ENCODE data around the gene PCMTD2.
"Not testable (repeated sequence)": the region's sequence is repeated elsewhere in the genome, so short reads cannot be mapped to it uniquely, and the experiment has no call there.

PCMTD2 gene

GRCh38 chr20:64285579-64286446 is 30.3 kb downstream of the PCMTD2 start:
- peak; percentile 47 for TF ChIP-seq CTCF (conservative IDR thresholded peaks at IDR 0.05; ENCODE audit: low read length)
- DNase-seq (ENCODE audit: low read depth) = peak; percentile 36
- H3K4me3 ChIP-seq (ENCODE audit: low read length) = not testable (repeated sequence)

GRCh38 chr20:64286447-64287263 is 31.1 kb downstream of the PCMTD2 start:
- DNase-seq (ENCODE audit: low read depth); H3K4me3 ChIP-seq (ENCODE audit: low read length): not testable (repeated sequence)

- DNase-seq (ENCODE audit: low read depth); H3K4me3 ChIP-seq (ENCODE audit: low read length): not testable (repeated sequence)
These were observed 31.7 kb downstream of the PCMTD2 start for GRCh38 chr20:64287264-64287590.

GRCh38 chr20:64292167-64292566 is 36.6 kb downstream of the PCMTD2 start:
- not testable (repeated sequence) for H3K4me3 ChIP-seq (ENCODE audit: low read length); DNase-seq (ENCODE audit: low read depth)

GRCh38 chr20:64303086-64303485 is 47.5 kb downstream of the PCMTD2 start:
- DNase-seq (ENCODE audit: low read depth); H3K4me3 ChIP-seq (ENCODE audit: low read length): not testable (repeated sequence)

- not testable (repeated sequence) for DNase-seq (ENCODE audit: low read depth); H3K4me3 ChIP-seq (ENCODE audit: low read length)
These were observed 58.2 kb downstream of the PCMTD2 start for GRCh38 chr20:64313761-64314160.

GRCh38 chr20:64315381-64315780 is 59.8 kb downstream of the PCMTD2 start:
- not testable (repeated sequence) for DNase-seq (ENCODE audit: low read depth); H3K4me3 ChIP-seq (ENCODE audit: low read length)

GRCh38 chr20:64315884-64316283 is 60.3 kb downstream of the PCMTD2 start:
- not testable (repeated sequence) for DNase-seq (ENCODE audit: low read depth); H3K4me3 ChIP-seq (ENCODE audit: low read length)

- not testable (repeated sequence) for H3K4me3 ChIP-seq (ENCODE audit: low read length); DNase-seq (ENCODE audit: low read depth)
These were observed 61.0 kb downstream of the PCMTD2 start for GRCh38 chr20:64316415-64317083.

- H3K4me3 ChIP-seq (ENCODE audit: low read length); DNase-seq (ENCODE audit: low read depth): not testable (repeated sequence)
These were observed 61.8 kb downstream of the PCMTD2 start for GRCh38 chr20:64317331-64317730.

GRCh38 chr20:64318056-64318455 is 62.5 kb downstream of the PCMTD2 start:
- H3K4me3 ChIP-seq (ENCODE audit: low read length); DNase-seq (ENCODE audit: low read depth): not testable (repeated sequence)

GRCh38 chr20:64322031-64322789 is 66.7 kb downstream of the PCMTD2 start:
- DNase-seq (ENCODE audit: low read depth) = not testable (repeated sequence)

More at GRCh38 chr20:64322031-64322789, 66.7 kb downstream of the PCMTD2 start:
- not testable (repeated sequence) for H3K4me3 ChIP-seq (ENCODE audit: low read length)
